Liver (tissue), 3 donors: ENCODE results near the gene MED15.

Source experiments
- FOXA1 ChIP-seq: IDR thresholded peaks from 2 replicates; pipeline ENCODE4 v1.6.1; 2016; ENCODE audit warnings: antibody characterized with exemption
- GABPA ChIP-seq, 2 donors: IDR thresholded peaks in 1 of 2; conservative IDR thresholded peaks in 1 of 2; 2 replicates each; pipeline ENCODE4 v1.6.1; 2016; ENCODE audit warnings: antibody characterized with exemption in 2 of 2, mild to moderate bottlenecking in 1 of 2, moderate library complexity in 1 of 2
- JUND ChIP-seq, 2 donors: IDR thresholded peaks; 2 replicates each; pipeline ENCODE4 v1.6.1; 2016; ENCODE audit warnings: antibody characterized with exemption in 2 of 2
- RAD21 ChIP-seq, 2 donors: IDR thresholded peaks; 2 replicates each; pipeline ENCODE4 v1.6.1; 2016; ENCODE audit warnings: antibody characterized with exemption in 2 of 2, mild to moderate bottlenecking in 2 of 2
- RXRA ChIP-seq, 2 donors: IDR thresholded peaks; 2 replicates each; pipeline ENCODE4 v1.6.1; 2017 to 2018; ENCODE audit warnings: antibody characterized with exemption in 2 of 2, mild to moderate bottlenecking in 1 of 2
- SP1 ChIP-seq: IDR thresholded peaks from 2 replicates; pipeline ENCODE4 v1.6.1; 2018; ENCODE audit warnings: antibody characterized with exemption, mild to moderate bottlenecking
- TAF1 ChIP-seq: conservative IDR thresholded peaks from 2 replicates; pipeline ENCODE4 v1.6.1; 2016; ENCODE audit warnings: antibody characterized with exemption, mild to moderate bottlenecking
- YY1 ChIP-seq: IDR thresholded peaks from 2 replicates; pipeline ENCODE4 v1.6.1; 2016; ENCODE audit warnings: antibody characterized with exemption, mild to moderate bottlenecking
- TF ChIP-seq, protein P1 (sequence below): fragments of 150-350 bp; IDR thresholded peaks from 2 replicates; pipeline ENCODE4 v1.5.1; 2017; ENCODE audit warnings: improper control_type of control experiment, low read depth, low read length; ENCODE audit not compliant: missing input control
- TF ChIP-seq, protein P2 (sequence below): IDR thresholded peaks from 2 replicates; pipeline ENCODE4 v1.6.1; 2016; ENCODE audit warnings: antibody characterized with exemption
- TF ChIP-seq, protein P3 (sequence below): IDR thresholded peaks from 2 replicates; pipeline ENCODE4 v1.6.1; 2016; ENCODE audit warnings: antibody characterized with exemption
- TF ChIP-seq, protein P4 (sequence below): IDR thresholded peaks from 2 replicates; pipeline ENCODE4 v1.6.1; 2016; ENCODE audit warnings: antibody characterized with exemption, mild to moderate bottlenecking
- donor health status: healthy.
- donor health status: healthy.

DNA sequence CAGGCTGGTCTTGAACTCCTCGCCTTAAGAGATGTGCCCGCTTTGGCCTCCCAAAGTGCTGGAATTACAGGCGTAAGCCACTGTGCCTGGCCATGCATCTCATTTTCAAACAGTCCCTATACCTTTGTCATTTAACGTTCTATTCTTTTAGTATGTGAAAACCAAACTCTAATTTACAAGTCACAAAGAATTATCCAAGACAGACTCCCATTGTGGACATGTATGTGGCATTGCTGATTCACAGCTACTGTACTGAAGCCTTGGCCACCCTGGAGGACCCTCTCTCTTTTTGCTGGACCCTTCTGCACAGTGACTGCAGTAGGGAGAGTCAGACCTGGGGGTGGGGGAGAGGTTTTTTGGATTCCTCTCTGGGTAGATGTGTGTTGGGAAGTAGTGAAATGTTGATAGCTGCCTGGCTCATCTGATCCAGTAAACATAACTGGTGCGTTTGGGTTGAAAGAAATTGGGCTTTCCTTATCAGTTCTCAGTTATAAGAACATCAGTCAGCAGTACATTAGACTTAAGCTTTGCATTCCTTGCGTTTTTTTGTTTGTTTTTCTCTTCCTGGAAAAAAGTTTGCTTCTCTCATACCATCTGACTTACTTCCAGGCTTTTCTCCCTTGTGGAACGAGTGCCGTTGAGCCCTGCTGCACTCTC is 65.9 kb downstream of the MED15 start:
- TF ChIP-seq, protein P1, sequence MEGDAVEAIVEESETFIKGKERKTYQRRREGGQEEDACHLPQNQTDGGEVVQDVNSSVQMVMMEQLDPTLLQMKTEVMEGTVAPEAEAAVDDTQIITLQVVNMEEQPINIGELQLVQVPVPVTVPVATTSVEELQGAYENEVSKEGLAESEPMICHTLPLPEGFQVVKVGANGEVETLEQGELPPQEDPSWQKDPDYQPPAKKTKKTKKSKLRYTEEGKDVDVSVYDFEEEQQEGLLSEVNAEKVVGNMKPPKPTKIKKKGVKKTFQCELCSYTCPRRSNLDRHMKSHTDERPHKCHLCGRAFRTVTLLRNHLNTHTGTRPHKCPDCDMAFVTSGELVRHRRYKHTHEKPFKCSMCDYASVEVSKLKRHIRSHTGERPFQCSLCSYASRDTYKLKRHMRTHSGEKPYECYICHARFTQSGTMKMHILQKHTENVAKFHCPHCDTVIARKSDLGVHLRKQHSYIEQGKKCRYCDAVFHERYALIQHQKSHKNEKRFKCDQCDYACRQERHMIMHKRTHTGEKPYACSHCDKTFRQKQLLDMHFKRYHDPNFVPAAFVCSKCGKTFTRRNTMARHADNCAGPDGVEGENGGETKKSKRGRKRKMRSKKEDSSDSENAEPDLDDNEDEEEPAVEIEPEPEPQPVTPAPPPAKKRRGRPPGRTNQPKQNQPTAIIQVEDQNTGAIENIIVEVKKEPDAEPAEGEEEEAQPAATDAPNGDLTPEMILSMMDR = no peak
- TF ChIP-seq JUND (IDR thresholded peaks at IDR 0.05) (no peak), FOXA1 (no peak), RAD21 (IDR thresholded peaks at IDR 0.05) (no peak), YY1 (no peak), RXRA (IDR thresholded peaks at IDR 0.05) (no peak), GABPA (IDR thresholded peaks at IDR 0.05 in 1 of 2, conservative IDR thresholded peaks at IDR 0.05 in 1 of 2) (no peak), SP1 (no peak), TAF1 (no peak)
- TF ChIP-seq, protein P2, sequence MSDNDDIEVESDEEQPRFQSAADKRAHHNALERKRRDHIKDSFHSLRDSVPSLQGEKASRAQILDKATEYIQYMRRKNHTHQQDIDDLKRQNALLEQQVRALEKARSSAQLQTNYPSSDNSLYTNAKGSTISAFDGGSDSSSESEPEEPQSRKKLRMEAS = no peak
- TF ChIP-seq, protein P3, sequence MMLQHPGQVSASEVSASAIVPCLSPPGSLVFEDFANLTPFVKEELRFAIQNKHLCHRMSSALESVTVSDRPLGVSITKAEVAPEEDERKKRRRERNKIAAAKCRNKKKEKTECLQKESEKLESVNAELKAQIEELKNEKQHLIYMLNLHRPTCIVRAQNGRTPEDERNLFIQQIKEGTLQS = no peak
- TF ChIP-seq, protein P4, sequence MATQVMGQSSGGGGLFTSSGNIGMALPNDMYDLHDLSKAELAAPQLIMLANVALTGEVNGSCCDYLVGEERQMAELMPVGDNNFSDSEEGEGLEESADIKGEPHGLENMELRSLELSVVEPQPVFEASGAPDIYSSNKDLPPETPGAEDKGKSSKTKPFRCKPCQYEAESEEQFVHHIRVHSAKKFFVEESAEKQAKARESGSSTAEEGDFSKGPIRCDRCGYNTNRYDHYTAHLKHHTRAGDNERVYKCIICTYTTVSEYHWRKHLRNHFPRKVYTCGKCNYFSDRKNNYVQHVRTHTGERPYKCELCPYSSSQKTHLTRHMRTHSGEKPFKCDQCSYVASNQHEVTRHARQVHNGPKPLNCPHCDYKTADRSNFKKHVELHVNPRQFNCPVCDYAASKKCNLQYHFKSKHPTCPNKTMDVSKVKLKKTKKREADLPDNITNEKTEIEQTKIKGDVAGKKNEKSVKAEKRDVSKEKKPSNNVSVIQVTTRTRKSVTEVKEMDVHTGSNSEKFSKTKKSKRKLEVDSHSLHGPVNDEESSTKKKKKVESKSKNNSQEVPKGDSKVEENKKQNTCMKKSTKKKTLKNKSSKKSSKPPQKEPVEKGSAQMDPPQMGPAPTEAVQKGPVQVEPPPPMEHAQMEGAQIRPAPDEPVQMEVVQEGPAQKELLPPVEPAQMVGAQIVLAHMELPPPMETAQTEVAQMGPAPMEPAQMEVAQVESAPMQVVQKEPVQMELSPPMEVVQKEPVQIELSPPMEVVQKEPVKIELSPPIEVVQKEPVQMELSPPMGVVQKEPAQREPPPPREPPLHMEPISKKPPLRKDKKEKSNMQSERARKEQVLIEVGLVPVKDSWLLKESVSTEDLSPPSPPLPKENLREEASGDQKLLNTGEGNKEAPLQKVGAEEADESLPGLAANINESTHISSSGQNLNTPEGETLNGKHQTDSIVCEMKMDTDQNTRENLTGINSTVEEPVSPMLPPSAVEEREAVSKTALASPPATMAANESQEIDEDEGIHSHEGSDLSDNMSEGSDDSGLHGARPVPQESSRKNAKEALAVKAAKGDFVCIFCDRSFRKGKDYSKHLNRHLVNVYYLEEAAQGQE = no peak
